Measurements from ENCODE around the gene C2CD4A.

Gene C2CD4A

DNA sequence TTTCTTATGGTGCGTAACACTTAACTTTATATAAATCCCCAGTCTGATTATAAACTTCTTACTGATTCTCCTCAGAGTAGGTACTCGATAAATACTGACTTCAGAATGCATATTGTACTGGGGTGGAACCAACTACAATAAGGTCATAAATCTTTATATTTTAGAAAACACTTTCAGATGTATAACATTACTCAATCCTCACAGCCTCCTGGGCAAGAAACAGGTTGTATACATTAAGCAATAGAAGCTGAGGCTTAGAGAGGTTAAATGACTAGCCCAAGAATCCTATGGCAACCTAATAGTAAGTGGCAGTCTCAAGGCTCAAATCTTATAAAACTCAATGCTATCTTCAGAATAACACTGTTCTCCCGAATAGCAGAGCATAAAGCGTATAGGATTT is 15.6 kb upstream of the C2CD4A start:
- TF ChIP-seq, protein P1, sequence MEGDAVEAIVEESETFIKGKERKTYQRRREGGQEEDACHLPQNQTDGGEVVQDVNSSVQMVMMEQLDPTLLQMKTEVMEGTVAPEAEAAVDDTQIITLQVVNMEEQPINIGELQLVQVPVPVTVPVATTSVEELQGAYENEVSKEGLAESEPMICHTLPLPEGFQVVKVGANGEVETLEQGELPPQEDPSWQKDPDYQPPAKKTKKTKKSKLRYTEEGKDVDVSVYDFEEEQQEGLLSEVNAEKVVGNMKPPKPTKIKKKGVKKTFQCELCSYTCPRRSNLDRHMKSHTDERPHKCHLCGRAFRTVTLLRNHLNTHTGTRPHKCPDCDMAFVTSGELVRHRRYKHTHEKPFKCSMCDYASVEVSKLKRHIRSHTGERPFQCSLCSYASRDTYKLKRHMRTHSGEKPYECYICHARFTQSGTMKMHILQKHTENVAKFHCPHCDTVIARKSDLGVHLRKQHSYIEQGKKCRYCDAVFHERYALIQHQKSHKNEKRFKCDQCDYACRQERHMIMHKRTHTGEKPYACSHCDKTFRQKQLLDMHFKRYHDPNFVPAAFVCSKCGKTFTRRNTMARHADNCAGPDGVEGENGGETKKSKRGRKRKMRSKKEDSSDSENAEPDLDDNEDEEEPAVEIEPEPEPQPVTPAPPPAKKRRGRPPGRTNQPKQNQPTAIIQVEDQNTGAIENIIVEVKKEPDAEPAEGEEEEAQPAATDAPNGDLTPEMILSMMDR (IDR thresholded peaks at IDR 0.05): no peak
- intact Hi-C loops (cut with DNase I; ENCODE audit: low total_unique reads): no loop called here
- H3K9me3 ChIP-seq: no peaks in the 10 kb centered on the region
- no peak overlapping the region for H3K27ac ChIP-seq
- H3K4me1 ChIP-seq: peaks cover 0 to 26% (median 0%) of the 10 kb centered on the region in 4 donors
- DNase-seq: no peak
- no peaks in the 10 kb centered on the region for H3K36me3 ChIP-seq
- H3K27me3 ChIP-seq: no peaks in the 10 kb centered on the region
- no peak overlapping the region for H3K4me3 ChIP-seq

DNA sequence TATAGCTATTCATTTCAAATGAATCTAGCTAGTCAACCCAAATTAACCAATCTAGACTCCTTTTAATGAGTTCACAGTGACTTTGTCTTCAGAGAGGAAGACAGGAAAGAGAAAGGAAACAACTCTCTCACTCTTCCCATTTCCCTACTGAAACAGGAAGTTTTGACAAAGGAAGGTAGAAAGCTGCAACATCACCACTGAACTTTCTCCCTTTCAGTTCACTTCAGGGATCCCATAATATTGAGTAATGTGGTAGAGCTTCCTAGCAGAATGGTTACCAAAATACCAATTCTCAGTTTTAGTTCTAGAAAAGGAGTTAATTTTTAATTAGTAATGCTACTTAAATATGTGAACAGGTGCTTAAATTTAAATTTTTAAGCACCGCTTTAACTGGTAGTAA is 14.1 kb upstream of the C2CD4A start:
- DNase-seq: no peak
- TF ChIP-seq, protein P1 (IDR thresholded peaks at IDR 0.05): no peak
- H3K4me1 ChIP-seq: peaks cover 0 to 19% (median 1%) of the 10 kb centered on the region in 4 donors
- no peak overlapping the region for H3K4me3 ChIP-seq
- no peaks in the 10 kb centered on the region for H3K27me3 ChIP-seq
- H3K9me3 ChIP-seq: no peaks in the 10 kb centered on the region
- no peaks in the 10 kb centered on the region for H3K36me3 ChIP-seq
- no peak overlapping the region for H3K27ac ChIP-seq
- intact Hi-C loops (cut with DNase I; ENCODE audit: low total_unique reads): no loop called here

DNA sequence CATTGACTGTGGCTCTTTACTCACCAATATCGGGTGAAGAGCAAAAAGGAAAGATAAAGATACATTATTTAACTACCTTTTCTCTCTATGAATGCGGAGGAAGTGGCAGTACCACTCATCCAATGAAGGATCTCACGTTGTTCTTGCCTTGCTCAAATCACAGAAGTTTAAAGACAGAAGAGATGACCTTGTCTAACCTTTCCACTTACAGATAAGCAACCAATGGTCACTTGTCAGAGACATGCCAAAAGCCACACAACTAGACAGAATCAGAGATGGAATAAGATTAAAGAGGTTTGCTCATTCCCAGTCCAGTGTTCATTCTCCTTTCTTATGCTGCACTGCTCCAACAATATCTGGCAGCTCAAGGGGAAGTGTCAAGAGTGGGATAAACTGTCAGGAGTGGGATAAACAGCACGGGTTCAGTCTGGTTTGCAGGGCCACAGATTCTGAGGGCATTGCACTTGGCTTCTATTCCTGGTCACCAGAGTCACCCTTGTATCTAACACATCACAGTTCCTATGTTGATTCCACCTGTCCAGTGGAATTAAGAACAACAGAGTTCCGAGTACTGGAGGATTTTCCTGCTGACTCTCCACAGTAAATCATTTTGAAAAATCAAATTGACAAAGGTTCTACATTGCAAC is 13.2 kb upstream of the C2CD4A start:
- Histone ChIP-seq H3K9me3 (no peaks in the 10 kb centered on the region), H3K27me3 (no peaks in the 10 kb centered on the region), H3K4me3 (no peak overlapping the region), H3K27ac (no peak overlapping the region), H3K36me3 (no peaks in the 10 kb centered on the region), H3K4me1 (peaks cover 0 to 23% (median 1%) of the 10 kb centered on the region in 4 donors)
- no peak for DNase-seq
- TF ChIP-seq, protein P1 (IDR thresholded peaks at IDR 0.05): no peak
- intact Hi-C loops (cut with DNase I; ENCODE audit: low total_unique reads): no loop called here

DNA sequence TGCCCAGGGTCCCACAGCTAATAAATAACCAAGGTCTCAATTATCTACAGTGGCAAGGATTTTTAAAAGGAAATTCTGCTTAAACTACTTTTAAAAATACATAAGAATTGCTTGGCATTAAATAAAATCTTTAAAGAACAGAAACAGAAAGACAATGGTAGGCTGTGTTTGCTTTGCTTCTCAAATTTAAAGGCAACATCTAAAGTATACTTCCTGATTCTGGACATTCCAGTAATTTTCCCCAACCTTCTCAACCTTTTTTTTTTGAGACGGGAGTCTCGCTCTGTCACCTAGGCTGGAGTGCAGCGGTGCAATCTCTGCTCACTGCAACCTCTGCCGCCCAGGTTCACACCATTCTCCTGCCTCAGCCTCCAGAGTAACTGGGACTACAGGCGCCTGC is 11.8 kb upstream of the C2CD4A start:
- TF ChIP-seq, protein P1 (IDR thresholded peaks at IDR 0.05): no peak
- Histone ChIP-seq H3K27me3 (no peaks in the 10 kb centered on the region), H3K27ac (no peak overlapping the region), H3K36me3 (no peaks in the 10 kb centered on the region), H3K4me3 (no peak overlapping the region), H3K9me3 (no peaks in the 10 kb centered on the region), H3K4me1 (peaks cover 0 to 31% (median 1%) of the 10 kb centered on the region in 4 donors)
- no peak for DNase-seq
- intact Hi-C loops (cut with DNase I; ENCODE audit: low total_unique reads): no loop called here

DNA sequence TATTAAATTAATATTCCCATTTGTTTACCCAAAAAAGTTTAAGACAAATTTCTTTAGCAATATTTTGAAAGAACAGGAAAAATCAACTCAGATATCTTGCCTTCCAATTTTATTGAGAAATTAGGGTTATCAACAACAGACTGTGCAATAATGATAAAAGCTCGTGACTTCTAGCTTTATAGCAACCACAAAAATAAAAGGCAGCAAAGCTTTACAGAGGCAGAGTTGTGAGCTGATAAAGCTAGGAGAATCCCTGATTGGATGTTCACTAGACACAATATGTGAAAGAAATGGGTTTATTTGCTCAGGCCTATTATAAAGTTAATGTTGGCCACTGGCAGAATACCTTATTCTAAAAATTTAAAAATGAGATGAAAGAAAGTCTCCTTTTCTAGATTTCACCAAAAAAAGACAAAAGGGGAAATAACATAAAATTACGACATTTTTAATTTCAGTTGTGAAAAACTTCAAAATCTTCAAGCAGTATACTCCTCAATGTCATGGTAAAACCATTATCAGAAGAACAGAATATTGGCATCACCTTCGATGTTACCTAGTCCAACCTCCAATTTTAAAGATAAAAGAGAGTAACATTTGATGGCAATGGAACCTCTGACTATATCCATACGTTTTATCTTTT is 9.3 kb upstream of the C2CD4A start:
- TF ChIP-seq, protein P1 (IDR thresholded peaks at IDR 0.05): no peak
- no peak for DNase-seq
- Histone ChIP-seq H3K27ac (no peak overlapping the region), H3K27me3 (no peaks in the 10 kb centered on the region), H3K9me3 (no peaks in the 10 kb centered on the region), H3K4me3 (no peak overlapping the region), H3K4me1 (peaks cover 0 to 23% (median 3%) of the 10 kb centered on the region in 4 donors), H3K36me3 (no peaks in the 10 kb centered on the region)
- intact Hi-C loops (cut with DNase I; ENCODE audit: low total_unique reads): no loop called here
